Activated CD8-positive, alpha-beta memory T cell treated with anti-CD3 and anti-CD28 coated beads for 1 hour (primary cell): ENCODE data around the gene FIZ1.
"Not testable (repeated sequence)": the region's sequence is repeated elsewhere in the genome, so short reads cannot be mapped to it uniquely, and the experiment has no call there.

Experiments used
- DNase-seq, 2 donors: peaks; one replicate each; pipeline ENCODE4 v3.0.0-alpha.2; 2020; ENCODE audit warnings: low read depth in 1 of 2; ENCODE audit errors: extremely low read depth in 1 of 2

Gene FIZ1

DNA sequence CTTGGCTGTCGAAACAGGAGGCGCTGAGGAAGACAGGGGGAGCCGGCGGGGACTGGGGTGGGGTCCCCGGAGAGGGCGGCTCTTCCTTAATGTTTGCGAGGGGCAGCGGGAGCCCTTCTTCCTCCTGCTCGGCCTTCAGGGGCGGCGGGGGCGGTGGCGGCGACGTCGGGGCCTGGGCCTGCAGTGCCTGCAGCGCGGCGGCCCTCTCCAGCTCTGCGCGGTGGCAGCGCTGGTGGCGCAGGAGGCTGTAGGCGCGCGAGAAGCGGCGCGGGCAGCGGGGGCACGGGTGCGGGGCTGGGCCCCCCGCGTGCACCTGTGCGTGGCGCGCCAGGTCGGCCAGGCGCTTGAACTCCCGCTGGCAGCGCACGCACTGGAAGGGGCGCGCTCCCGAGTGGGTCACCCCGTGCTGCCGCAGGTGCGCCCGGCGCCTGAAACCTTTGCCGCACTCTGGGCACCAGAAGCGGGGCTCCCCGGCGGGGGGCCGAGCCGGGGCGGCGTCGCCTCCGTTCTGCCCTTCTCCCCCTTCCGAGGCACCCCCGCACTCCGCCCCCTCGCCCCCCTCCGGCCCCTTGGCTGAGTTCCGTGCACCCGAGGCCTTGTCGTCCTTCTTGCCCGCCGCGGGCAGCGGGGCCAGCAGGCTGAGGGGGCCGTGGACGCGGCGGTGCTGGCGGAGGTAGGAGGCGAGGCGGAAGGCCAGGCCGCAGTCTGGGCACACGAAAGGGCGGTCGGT lies 21.1 kb downstream of the FIZ1 start:
- DNase-seq, result no peak

- no peak for DNase-seq
Observed at GRCh38 chr19:55576746-55577145, 22.6 kb downstream of the FIZ1 start.

GRCh38 chr19:55573929-55574328 lies 25.4 kb downstream of the FIZ1 start:
- DNase-seq, result not testable (repeated sequence)

DNA sequence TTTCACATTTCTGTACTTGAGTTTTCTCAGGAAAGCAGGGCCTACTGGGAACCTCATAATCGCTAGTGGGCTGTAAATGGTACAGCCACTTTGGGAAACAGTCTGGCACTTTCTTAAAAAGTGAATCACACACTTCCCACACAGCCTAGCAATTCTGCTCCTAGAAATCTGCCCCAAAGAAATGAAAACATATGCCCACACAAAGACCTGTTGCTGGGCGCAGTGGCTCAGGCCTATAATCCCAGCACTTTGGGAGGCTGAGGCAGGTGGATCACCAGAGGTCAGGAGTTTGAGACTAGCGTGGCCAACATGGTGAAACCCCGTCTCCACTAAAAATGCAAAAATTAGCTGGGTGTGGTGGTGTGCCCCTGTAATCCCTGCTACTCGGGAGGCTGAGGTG lies 29.8 kb downstream of the FIZ1 start:
- DNase-seq, result not testable (repeated sequence)

- no peak for DNase-seq
Observed at GRCh38 chr19:55567708-55568328, 31.5 kb downstream of the FIZ1 start.

DNA sequence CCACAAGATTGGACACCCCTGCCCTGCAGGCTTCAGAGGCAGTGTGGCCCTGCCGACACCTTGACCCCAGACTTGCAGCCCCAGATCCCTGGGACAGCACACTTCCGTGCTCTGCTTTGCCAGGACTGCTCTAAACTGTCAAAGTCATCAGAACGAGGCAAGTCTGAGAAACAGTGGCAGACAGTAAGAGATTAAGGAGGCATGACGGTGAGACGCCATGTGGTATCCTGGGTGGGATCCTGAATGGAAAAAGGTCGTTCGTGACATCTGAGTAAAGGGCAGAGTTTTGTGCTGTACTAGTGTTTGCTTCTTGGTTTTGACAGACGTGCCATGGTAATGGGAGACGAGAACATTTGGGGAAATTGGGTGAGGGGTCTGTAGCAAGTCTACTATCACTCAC lies 32.5 kb downstream of the FIZ1 start:
- no peak for DNase-seq

DNA sequence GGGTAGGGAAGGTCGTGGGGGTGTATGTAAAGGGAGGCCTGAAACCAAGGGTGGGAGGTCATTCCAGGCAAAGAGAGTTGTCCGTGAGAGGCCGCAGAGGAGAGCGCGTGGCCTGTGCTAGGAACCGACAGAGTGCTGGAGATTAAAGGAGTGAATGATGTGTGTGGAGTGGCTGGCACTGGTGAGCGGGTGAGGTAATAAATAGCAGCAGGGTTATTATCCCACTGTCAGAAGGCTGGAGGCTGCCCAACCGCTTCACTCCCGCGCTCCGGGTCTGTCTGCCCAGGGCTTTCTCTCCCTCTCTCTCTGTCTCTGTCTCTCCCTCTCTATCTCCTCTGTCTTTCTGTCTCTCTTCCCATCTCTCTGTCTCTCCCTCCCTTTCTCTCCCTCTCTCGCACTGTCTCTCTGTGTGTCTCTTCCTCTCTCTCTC lies 36.0 kb downstream of the FIZ1 start:
- DNase-seq, result no peak

- DNase-seq, result no peak
Observed at GRCh38 chr19:55559684-55560083, 39.6 kb downstream of the FIZ1 start.

DNA sequence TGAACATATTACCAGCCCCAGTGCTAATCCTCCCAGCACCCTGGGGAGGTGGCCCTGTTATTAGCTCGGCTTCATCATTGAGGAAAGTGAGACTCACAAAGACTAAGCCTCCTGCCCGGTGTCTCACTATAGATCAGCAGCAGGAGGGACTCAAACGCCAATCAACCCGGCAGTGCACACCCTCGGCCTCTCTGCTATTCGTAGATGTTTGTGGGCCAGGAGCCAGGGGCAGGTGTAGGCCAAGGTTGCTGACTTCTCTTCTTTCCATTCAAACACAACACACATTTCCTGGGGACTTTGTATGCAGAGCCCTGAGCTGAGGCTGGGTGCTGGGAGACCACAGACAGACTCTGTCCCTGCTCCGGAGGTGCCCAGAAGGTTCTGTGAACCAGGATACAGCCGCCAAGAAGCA lies 44.6 kb downstream of the FIZ1 start:
- DNase-seq, result no peak

- no peak for DNase-seq
Observed at GRCh38 chr19:55554302-55554701, 45.0 kb downstream of the FIZ1 start.

- no peak for DNase-seq
Observed at GRCh38 chr19:55553217-55554182, 45.8 kb downstream of the FIZ1 start.

DNA sequence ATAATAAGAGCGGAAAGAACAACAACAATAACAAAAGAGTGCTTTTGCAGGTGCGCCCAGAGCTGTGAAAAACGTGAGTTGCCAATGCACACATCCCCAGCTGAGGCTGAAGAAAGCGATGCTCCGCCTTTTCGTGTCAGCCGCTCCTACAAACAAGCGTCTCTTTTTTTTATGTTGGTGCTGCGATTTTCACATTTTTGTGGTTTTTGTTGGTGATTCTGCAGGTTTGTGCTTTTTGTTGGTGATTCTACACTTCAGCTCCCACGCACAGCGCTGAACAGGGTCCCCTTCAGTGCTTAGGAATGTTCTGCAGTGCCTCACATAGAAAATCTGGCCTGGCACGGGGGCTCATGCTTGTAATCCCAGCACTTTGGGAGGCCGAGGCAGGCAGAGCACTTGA lies 46.7 kb downstream of the FIZ1 start:
- DNase-seq, result no peak

DNA sequence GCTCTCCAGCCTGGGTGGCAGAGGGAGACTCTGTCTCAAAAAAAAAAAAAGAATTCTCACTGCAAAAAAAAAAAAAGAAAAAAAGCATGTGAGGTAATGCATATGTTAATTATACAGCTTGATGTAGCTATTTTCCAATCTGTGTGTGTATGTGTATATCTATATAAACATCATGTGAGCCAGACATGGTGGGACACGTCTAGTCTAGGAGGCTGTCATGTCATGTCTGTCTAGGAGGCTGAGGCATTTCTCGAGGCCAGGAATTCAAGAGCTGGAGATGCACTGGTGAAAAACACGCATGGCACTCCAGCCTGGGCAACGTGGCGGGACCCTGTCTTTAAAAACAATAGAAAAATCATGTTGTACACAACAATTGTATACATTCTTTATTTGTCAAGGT lies 47.1 kb downstream of the FIZ1 start:
- DNase-seq, result no peak

- DNase-seq, result no peak
Observed at GRCh38 chr19:55550321-55550650, 49.0 kb downstream of the FIZ1 start.

- no peak for DNase-seq
Observed at GRCh38 chr19:55549500-55550320, 49.6 kb downstream of the FIZ1 start.

DNA sequence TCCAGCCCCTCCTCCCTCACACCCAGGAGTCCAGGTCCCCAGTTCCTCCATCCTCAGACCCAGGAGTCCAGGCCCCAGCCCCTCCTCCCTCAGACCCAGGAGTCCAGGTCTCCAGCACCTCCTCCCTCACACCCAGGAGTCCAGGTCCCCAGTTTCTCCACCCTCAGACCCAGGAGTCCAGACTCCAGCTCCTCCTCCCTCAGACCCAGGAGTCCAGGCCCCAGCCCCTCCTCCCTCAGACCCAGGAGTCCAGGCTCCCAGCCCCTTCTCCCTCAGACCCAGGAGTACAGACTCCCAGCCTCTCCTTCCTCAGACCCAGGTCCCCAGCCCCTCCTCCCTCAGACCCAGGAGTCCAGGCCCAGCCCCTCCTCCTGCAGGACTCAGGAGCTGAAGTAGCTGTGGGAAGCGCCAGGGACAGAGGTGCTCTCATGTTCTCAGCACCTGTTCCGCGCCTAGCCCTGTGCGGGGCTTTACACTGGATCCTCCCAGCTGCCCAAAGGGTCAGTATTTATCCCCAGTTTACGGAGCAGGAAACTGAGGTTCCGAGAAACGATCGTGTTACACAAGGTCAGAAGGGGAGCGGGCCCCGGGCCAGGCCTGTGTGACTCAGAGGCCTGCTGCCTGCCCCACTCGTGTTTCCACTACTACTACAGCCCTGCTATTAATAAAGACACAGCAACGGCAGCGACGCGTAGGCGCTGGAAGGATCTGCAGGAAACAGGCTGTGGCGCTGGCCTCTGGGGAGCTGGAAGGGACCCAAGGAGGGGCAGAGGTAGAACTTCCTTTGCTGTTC lies 52.3 kb downstream of the FIZ1 start:
- no peak for DNase-seq

- no peak for DNase-seq
Observed at GRCh38 chr19:55546011-55546410, 53.3 kb downstream of the FIZ1 start.

- DNase-seq, result no peak
Observed at GRCh38 chr19:55545443-55545842, 53.9 kb downstream of the FIZ1 start, which contains the start of gene SBK3. Gene SBK3, minus strand, starts transcription at chr19:55545543. Its CDS starts 0 bp downstream, at chr19:55545543.

DNA sequence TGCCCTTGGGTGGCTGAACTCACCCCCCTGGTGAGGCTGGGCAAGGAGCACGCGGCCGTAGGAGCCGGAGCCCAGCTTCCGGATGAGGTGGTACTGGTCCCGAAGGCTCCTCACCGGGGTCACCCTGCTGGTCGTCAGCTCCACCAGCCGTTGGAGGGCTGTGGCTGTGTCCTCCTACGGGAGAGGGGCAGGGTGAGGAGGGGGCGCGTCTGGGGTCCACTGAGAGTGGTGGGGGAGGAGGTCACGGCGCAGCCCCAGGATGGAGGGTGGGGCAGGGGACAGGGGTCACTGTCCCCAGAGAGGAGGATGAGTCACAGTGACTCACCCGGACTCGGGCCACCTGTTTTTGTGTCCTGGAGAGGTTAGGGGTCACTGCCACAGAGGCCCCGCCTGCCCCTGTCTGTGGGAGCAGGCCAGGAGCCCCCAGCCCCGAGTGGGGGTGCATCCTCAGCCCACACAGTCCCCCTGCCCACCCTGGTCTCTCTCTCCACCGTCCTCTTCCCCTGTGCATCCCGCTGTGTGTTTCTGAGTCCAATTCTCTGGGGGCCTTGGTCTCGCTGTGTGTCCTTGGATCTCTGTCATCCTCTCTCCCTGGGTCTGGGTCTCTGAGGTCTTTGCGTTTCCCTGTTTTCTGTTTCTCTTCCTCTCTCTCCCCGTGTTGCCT lies 54.4 kb downstream of the FIZ1 start:
- DNase-seq, result no peak
